ENCODE data around the gene ZNF786.

The ZNF786 gene

DNA sequence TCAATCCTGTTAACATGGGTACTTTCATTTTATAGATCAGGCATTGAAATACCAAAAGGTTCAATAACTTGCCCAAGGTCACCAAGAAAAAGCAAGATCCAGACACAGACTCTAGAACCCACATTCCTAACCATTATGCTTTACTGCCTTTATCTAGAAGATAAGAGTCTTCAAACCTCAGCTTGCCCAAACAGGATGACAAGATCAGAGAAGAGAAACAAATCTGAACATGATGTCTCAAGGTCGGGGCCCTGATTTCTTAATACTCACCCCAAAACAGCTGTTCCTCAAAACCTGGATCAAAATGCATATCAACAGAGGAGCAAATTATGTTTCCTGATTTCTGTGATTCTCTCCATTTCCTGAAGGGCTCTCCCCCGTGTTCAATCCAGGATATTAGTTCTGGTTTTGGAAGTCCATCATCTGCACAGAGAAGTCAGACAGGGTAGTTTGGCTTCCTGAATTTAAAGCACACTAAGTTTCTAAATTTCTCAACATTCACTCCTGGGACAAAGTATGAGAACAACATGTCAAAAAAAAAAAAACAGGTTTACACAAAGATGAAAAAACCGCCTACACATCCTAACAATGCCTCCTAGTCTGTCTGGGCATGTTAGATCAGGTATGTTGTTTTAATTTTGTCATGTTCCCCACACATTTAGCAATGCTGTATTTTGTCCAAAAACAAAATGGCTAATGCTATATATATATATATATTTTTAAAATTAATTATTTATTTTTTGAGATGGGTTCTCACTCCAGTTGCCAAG lies 16.2 kb downstream of the ZNF786 start:
- H3K4me3 Mint-ChIP-seq, result no peak overlapping the region
- no peak for DNase-seq
- peaks cover 12% of the 10 kb centered on the region for H3K9me3 Mint-ChIP-seq

DNA sequence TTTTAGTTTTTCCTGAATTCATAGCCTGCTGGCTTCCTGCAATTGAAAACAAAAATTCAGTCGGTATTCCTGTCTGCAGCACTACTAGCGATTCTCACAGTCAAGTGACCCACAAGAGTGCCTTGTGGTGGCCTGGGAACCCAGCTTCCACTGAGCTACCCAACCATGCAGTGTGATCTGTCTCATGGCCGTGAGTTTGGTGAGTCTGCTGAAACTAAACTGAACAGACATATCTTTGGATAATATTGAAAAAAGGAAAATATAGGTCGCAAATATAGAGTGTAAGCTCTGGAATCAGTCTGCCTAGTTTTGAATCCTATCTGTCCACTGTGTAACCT lies 18.1 kb downstream of the ZNF786 start:
- Mint-ChIP-seq H3K27me3 (ENCODE audit: low read depth, poor library complexity) (peaks cover 3% of the 10 kb centered on the region), H3K4me3 (no peak overlapping the region), H3K4me1 (no peaks in the 10 kb centered on the region), H3K27ac (peak overlapping the region; percentile 66), H3K36me3 (ENCODE audit: low read depth) (peaks cover 55% of the 10 kb centered on the region), H3K9me3 (no peaks in the 10 kb centered on the region)
- TF ChIP-seq, protein P1, sequence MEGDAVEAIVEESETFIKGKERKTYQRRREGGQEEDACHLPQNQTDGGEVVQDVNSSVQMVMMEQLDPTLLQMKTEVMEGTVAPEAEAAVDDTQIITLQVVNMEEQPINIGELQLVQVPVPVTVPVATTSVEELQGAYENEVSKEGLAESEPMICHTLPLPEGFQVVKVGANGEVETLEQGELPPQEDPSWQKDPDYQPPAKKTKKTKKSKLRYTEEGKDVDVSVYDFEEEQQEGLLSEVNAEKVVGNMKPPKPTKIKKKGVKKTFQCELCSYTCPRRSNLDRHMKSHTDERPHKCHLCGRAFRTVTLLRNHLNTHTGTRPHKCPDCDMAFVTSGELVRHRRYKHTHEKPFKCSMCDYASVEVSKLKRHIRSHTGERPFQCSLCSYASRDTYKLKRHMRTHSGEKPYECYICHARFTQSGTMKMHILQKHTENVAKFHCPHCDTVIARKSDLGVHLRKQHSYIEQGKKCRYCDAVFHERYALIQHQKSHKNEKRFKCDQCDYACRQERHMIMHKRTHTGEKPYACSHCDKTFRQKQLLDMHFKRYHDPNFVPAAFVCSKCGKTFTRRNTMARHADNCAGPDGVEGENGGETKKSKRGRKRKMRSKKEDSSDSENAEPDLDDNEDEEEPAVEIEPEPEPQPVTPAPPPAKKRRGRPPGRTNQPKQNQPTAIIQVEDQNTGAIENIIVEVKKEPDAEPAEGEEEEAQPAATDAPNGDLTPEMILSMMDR (IDR thresholded peaks at IDR 0.05), result no peak
- DNase-seq, result no peak

More for the DNA sequence above, 16.2 kb downstream of the ZNF786 start:
- TF ChIP-seq, protein P1 (IDR thresholded peaks at IDR 0.05), result no peak
- H3K36me3 Mint-ChIP-seq (ENCODE audit: low read depth), result peaks cover 66% of the 10 kb centered on the region
- no peak overlapping the region for H3K27ac Mint-ChIP-seq
- peaks cover 3% of the 10 kb centered on the region for H3K27me3 Mint-ChIP-seq (ENCODE audit: low read depth, poor library complexity)
- no peaks in the 10 kb centered on the region for H3K4me1 Mint-ChIP-seq

DNA sequence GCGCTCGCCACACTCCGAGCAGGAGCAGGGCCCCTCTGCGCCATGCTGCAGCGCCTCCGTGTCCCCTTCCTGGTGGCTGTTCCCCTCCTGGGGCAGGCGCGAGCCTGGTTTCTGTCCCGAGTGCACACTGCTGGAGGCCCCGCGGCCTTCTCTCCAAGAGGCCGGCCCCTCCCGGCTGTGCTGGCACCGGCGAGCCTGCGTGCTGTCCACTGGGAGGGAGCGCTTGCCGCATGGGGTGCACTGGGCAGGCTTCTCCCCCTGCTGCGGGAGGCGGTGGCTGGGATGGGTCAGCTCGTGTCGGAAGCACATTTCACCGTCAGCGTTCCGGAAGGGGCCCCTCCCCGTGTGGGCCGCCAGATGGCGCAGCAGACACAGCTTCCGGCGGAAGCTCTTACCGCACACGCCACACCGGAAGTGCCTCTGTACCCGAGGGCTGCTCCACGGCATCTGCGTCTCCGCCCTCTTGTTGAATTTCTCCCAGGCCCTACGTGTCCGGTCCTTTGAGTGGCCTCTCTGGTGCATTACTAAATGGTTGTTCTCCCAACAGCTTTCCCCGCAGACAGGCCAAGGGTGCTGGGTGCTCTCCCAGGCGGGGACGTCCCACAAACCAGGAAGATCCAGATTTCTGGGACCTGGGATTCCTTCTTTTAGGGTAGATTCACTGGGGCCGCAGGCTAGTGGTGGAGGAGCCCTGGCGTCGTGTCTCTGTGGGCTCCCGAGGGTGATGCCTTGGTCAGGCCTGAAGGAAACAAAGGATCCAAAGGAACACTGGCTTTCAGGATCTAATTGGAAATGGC lies 18.7 kb downstream of the ZNF786 start:
- Mint-ChIP-seq H3K4me1 (no peaks in the 10 kb centered on the region), H3K27me3 (ENCODE audit: low read depth, poor library complexity) (peaks cover 3% of the 10 kb centered on the region), H3K27ac (peak overlapping the region; percentile 68), H3K9me3 (no peaks in the 10 kb centered on the region), H3K4me3 (no peak overlapping the region), H3K36me3 (ENCODE audit: low read depth) (peaks cover 51% of the 10 kb centered on the region)
- TF ChIP-seq, protein P1 (IDR thresholded peaks at IDR 0.05), result peak; percentile 57
- DNase-seq, result peak; percentile 62

DNA sequence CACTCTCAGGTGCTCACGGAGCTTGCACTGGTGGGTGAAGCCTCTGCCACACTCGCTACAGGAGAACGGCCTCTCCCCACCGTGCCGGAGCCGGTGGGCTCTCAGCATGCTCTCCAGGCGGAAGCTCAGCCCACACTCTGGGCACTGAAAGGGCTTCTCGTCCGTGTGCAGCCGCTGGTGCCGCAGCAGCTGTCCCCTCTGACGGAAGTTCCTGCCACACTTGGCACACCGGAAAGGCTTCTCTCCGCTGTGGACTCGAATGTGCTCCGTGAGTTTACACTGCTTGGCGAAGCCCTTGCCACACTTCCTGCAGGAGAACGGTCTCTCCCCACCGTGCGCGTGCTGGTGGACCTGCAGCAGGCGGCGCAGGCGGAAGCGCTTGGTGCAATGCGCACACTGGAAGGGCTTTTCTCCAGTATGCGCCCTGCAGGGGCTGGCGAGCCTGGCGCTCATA lies 19.3 kb downstream of the ZNF786 start:
- TF ChIP-seq, protein P1 (IDR thresholded peaks at IDR 0.05), result no peak
- peaks cover 46% of the 10 kb centered on the region for H3K36me3 Mint-ChIP-seq (ENCODE audit: low read depth)

DNA sequence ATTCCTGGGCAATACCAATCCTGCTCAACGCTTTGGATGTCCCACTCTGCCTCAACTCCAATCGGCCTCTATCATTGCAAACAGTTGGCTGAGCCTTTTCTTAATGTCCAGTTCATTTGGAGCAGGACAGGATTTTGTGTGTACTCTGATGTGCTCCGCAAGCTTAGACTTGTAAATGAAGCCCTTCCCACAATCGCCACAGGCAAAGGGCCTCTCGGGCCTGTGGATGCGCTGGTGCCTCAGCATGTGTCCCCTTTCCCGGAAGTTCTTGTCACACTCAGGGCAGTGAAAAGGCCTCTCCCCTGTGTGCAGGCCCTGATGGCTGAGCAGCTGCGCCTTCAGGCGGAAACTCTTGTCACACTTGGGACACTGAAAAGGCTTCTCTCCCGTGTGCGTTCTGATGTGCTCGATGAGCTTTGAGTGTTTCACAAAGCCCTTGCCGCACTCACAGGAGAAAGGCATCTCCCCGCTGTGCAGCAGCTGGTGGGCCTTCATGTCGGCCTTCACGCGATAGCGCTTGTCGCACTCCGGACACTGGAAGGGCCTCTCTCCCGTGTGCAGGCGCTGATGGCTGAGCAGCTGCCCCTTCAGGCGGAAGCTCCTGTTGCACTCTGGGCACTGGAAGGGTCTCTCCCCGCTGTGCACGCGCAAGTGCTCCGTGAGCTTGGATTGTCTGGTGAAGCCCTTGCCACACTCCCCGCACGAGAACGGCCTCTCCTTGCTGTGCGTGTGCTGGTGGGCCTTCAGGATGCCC lies 20.0 kb downstream of the ZNF786 start:
- Mint-ChIP-seq H3K4me1 (no peaks in the 10 kb centered on the region), H3K4me3 (no peak overlapping the region), H3K27me3 (ENCODE audit: low read depth, poor library complexity) (peaks cover 3% of the 10 kb centered on the region), H3K9me3 (no peaks in the 10 kb centered on the region), H3K36me3 (ENCODE audit: low read depth) (peaks cover 46% of the 10 kb centered on the region), H3K27ac (no peak overlapping the region)
- DNase-seq, result no peak
- TF ChIP-seq, protein P1 (IDR thresholded peaks at IDR 0.05), result no peak

More for the DNA sequence above, 19.3 kb downstream of the ZNF786 start:
- no peak overlapping the region for H3K27ac Mint-ChIP-seq
- no peak for DNase-seq
- no peaks in the 10 kb centered on the region for H3K4me1 Mint-ChIP-seq
- H3K4me3 Mint-ChIP-seq, result no peak overlapping the region
- no peaks in the 10 kb centered on the region for H3K9me3 Mint-ChIP-seq
- H3K27me3 Mint-ChIP-seq (ENCODE audit: low read depth, poor library complexity), result peaks cover 3% of the 10 kb centered on the region
